Skeletal muscle cell (primary cell): ENCODE data around the gene CFAP53.
"Not testable (repeated sequence)": the region's sequence is repeated elsewhere in the genome, so short reads cannot be mapped to it uniquely, and the experiment has no call there.

Experiments
- DNase-seq: peaks from one replicate; pipeline ENCODE4 v3.0.0-alpha.2; 2010; ENCODE audit warnings: low read depth
- H3K4me3 ChIP-seq: 2 replicates; pipeline ENCODE4 v1.5.1; 2011; ENCODE audit warnings: low read depth, mild to moderate bottlenecking, control low read depth, low read length, moderate library complexity

CFAP53 gene

DNA sequence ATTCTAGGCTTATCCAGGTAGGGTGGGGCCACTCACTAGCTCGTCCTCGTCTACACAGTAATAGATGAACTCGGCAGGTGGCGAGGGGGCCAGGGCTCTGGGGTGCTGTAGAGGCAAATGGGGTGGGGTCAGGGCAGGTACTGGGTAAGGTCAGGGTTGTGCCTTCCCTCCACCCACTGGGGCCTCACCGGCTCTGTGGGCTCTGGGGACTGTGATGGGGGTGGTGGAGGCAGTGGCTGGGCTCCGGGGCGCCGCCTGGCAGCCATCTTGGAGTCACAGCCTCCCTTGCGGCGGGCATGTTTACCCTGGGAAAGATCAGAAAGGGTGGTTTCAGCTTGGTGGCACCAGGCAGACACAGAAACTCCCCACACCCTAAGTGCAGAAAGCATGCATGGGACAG is 8.6 kb upstream of the CFAP53 start:
- no peak for DNase-seq
- H3K4me3 ChIP-seq: no peak overlapping the region

DNA sequence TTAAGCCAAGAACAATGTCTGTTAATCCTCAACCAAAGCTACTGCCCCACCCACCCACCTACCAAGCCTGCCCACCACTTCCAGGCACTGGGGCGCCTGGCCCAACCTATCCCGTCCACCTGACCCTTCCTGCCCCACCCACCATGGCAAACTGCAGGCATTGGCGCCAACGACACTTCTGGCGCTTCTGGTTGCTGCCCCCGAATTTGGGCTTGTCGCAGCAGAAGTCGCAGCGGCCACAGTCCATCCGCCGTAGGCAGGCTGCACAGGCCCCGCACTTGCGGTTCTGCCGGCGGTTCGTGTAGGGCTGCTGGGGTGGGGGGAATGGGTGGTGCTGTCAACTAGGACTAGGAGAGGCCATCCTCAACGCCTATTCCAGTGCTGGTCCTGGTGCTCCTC is 7.7 kb upstream of the CFAP53 start:
- DNase-seq: no peak
- H3K4me3 ChIP-seq: no peak overlapping the region

DNA sequence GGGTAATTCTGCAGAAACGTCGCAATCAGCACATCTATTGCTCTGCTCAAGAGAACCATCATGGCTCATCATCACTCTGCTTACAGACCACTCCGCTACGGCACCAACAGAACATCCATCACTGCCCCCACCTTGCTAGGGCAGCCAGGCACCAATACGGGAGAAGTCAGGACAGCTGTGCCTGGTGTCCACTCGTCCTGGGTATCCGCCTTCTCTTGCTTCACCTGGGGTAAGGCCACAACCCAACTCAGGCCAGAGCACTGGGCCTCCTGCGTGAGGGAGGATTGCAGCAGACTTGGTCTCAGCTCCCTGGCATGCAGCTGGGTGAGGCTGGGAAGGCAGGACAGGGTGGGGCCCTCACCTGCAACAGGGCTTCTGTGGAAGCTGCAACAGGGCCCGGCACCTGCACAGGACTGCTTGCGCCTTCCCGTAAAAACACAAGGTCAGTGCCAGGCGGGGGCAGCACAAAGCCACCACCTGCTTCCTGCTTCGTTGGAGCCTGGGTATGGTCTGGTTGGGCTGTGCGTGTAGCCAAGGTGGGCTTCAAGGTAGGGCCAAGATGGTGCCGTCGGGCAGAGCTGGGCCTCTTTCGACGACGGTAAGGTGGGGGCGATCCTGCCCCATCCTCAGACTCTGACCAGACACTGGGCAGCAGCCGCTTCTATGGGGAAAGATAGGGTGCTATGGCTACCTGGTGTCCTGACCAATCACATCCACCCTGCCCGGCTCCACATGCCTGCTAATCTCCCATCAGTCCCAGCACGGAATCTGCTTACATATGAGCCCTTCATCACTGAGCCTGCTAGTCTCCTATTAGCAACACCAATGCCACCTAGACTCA is 7.1 kb upstream of the CFAP53 start:
- no peak for DNase-seq
- H3K4me3 ChIP-seq: no peak overlapping the region

DNA sequence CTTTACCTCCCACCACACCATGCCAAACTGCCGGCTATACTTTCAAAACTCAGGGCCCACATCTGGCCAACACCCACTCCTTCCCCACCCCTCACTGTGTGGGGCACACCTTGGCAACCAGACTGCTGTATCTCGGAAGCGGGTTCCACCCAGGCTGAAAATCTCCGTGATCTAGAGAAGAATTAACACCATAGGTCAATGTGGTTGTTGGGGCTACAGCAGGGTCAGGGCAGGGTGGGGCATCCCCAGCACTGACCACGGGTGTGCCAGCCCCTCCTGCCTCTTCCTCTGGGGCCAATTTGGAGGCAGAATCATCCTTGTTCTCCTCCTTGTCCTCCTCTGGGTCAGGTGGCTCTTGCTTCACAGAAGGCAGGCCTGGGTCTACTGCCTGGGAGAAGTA is 6.3 kb upstream of the CFAP53 start:
- no peak for DNase-seq
- H3K4me3 ChIP-seq: no peak overlapping the region

DNA sequence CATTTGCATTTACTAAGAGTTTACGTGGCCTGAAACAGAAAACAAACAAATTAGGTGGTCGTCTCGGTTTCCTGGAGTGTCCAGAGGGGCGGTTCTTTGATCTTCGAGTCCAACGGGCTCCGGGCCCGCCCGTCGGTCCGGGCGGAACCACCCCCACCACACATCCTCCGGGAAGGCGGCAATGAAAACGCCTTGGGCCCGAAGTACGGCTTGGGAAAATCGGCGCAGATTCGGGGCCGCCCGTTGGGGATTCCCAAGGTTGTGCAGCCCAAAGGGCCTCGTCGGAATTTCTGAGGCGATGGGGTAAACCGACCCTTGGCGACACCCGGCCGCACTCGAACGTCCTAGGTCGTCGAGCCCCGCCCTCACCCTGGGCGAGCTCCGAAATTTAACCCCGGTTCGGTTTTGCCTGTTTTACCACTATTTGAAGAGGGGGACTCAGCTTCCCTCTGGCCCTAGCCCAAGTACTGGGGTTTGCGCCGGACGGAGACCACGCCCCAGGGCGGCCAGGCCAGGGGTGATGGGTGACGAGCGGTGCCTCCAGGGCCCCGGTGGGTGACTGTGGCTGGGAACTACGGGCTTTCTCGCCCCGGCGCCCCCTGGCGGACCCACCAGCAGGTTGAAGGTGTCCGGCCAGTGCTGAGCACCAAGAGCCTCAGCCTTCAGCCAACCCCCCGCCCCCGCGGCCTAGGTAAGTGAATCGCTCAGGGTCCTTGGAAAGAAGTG is 1.9 kb upstream of the CFAP53 start:
- peak overlapping the region; percentile 52 for H3K4me3 ChIP-seq
- no peak for DNase-seq

DNA sequence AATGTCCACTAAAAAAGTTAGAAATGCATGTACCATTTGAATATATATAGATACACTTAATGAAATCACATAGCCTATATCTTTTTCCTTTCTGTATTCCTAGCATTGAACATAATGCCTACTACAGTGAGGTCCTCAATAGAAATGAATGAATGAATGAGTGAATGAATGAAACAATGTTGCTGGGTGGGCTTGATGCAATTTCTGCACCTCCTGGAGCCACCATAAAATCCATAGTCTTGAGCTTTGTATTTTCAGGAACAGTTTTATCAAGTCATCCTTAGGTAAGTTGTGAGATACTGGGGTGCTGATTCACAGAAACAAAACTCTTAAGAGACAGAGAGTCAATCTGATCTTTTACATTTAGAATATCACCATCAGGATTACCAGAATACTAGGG is 3.3 kb downstream of the CFAP53 start:
- no peak overlapping the region for H3K4me3 ChIP-seq
- DNase-seq: no peak

DNA sequence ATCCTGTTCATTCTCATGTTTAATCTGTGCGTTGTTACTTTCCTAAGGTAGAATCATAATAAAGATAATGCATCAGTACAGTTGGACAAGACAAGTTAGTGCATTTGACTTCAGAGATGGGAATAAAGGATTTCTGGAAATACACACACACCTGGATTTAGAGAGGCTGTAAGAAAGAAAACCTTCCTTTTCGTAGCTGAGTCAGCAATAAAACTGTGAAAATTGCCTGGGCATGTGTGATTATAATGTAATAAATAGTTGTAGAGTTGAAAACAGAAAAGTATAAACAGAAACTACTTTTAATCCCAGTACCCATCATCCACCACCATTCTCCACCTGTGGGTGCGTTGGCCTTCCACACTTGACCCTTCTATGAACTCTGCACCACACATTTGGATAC is 15.4 kb downstream of the CFAP53 start:
- H3K4me3 ChIP-seq: no peak overlapping the region
- no peak for DNase-seq

DNA sequence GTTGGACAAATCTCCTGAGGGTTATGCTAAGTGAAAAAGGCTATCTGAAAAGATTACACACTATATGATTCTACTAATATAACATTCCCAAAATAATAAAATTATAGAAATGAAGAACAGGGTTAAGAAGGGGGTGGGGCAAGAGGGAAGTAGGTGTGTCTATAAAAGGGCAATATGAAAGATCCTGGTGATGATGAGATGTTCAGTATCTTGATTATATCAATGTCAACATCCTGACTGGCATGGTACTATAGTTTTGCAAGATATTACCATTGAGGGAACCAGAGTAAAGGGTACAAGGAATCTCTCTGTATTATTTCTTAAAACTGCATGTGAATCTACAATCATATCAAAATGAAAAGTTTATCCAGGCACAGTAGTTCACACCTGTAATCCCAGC is 16.7 kb downstream of the CFAP53 start:
- no peak for DNase-seq
- no peak overlapping the region for H3K4me3 ChIP-seq

DNA sequence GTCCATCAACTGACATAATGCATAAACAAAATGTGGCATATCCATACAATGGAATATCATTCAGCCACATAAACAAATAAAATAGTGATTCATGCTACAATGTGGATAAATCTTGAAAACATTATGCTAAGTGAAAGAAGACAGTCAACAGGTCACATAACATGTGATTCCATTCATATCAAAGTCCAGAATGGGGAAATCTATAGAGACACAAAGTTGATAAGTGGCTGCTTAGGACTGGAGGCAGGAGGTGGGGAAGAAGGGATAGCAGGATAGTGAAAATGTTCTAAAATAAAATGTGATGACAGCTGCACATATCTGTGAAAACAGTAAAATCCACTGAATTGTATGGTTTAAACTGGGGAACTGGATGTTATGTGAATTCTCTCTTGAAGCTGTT is 18.7 kb downstream of the CFAP53 start:
- DNase-seq: no peak

DNA sequence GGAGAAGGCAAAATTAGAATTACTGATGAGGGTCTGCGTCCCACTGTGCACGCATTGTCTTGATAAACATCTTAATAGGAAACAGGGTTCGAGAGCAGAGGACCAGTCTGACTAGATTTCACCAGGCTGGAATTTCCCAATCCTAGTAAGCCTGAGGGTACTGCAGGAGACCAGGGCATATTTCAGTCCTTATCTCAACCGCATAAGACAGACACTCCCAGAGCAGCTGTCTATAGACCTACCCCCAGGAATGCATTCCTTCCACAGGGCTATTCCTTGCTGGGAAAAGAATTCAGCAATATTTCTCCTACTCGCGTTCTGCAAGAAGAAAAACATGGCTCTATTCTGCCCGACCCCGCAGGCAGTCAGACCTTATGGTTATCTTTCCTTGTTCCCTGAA is 24.5 kb downstream of the CFAP53 start:
- DNase-seq, H3K4me3 ChIP-seq: not testable (repeated sequence)

More for the DNA sequence above, 18.7 kb downstream of the CFAP53 start:
- H3K4me3 ChIP-seq: no peak overlapping the region

DNA sequence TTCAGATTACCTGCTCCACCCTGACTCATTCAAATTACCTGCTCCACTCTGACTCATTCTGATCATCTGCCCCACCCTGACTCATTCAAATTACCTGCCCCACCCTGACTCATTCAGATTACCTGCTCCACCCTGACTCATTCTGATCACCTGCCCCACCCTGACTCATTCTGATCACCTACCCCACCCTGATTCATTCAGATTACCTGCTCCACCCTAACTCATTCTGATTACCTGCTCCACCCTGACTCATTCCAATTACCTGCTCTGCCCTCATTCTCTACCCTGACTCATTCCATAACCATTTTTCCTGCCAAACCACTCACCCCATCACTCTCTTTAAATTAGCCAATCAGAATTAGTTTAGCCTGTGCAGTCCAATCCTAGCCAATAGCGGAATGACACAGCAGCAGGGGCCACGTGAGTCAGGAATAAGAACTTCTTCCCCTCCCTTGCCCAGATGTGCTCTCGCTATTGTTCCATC is 26.2 kb downstream of the CFAP53 start:
- DNase-seq: no peak
- no peak overlapping the region for H3K4me3 ChIP-seq

DNA sequence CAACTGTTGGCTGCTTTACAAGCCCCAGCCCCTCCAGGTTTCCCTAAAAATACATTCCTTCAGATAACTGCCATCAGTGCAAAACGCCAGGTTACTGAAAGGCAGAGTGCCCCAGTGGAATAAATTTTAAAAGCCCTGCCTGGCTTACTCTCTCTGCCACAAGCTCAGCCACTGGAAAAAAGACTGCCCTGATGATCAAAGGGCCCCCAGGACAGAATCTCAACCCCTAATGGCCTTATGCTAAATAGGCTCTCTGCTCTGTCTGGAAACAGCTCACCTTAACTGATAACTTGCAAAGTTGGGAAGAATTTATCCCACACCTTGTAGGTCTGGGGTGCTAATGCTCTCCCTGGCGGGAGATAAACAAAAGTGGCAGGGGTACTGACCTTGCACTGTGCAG is 33.9 kb downstream of the CFAP53 start:
- DNase-seq: no peak
- H3K4me3 ChIP-seq: no peak overlapping the region

DNA sequence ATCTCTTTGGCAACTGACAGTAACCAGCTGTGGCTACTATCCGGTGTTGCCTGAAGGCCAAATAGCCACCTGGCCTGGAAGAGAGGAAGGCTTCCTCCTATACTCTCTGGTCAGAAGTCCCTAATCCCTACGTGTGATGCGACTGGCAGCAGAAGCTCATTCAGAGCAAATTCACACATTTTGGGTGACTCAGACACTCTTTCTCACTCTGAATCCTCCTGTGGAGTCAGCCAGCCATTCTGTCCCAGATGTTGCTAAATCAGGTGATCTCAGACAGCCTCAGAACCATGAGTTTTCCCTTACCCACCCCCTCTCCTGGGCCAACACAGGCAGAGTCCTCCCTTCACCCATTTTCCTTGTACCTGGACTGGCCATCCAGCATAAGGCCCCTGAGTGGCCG is 34.7 kb downstream of the CFAP53 start:
- DNase-seq: no peak
- no peak overlapping the region for H3K4me3 ChIP-seq

DNA sequence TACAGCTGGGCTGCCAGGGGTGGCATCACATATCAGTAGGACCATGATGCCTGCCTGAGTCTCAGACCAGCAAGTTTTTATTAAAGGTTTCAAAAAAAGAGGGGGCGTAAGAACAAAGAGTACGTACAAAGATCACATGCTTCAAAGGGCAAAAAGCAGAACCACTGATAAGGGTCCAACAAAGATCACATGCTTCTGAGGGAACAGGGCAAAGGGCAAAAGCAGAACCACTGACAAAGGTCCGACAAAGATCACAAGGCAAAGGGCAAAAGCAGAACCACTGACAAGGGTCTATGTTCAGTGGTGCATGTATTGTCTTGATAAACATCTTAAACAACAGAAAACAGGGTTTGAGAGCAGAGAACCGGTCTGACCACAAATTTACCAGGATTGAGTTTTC is 46.0 kb downstream of the CFAP53 start:
- H3K4me3 ChIP-seq, DNase-seq: not testable (repeated sequence)

DNA sequence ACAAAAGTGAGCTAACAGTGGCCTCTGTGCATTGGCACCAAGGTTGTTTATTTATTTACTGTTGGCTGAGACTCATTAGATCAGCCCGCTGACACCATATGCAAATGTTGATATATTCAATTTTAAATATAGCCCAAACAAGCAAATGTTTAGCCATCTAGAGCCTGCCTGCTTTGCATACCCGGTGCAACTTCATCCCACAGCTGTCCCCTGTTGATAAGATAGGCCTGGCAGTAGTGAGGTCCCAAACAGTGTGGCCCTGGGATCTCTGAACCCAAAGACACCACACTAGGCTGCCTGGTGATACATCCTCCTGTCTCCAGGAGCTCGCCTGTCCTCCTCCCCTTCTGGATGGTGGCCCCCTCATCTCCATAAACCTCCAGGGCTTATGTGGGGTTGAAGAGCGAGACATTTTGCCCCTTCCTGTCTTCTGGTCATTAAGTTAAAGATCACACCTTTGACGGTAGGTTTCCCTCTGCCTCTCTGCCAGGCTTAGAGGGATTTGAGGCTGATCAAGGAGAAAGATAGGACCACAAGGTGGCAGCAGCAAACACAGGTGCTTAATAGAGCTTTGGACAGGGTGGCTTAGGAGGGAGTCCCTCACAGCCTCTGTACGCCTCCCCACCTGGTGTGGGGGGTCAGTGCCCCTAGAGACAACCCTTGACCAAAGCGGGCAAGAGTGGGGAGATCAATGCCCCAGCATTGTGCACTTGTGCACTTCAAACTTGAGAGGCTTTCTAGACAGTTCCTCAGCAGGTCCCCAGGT is 47.7 kb downstream of the CFAP53 start:
- DNase-seq: no peak
- H3K4me3 ChIP-seq: no peak overlapping the region

DNA sequence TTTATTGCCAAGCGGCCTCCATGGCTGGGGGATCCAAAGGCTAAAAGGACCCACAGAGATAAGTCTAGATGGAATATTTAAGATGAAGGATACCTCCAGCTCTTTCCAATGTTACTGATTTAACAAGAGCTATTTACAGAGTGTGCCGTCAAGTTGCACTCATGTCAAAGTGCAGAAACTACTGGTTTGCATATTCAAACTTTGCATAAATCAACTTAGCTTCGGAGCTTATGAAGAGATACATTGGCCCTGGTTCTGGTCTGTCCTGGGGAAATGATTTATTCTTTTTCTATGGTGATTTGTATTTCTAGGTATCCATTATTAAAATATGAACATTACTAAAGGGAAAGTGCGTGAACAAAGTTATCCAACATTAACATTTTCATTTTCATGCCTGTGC is 57.0 kb downstream of the CFAP53 start:
- H3K4me3 ChIP-seq: no peak overlapping the region
- no peak for DNase-seq

DNA sequence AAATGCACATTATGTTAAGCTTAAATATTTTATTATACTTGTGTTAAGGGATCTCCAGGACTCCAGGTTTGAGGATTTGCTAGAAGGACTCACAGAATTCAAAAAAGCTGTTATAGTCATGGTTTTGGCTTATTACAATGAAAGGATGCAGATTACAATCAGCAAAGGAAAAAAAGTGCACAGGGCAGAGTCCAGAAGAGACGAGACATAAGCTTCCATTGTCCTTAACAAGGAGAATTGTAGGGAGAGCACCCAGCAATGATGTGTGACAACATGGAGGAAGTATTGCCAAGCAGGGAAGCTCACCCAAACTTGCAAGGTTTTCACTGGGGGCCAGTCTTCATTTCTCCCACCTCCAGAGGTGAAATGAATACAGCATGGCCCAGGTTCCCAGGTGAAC is 58.6 kb downstream of the CFAP53 start:
- H3K4me3 ChIP-seq: no peak overlapping the region
- no peak for DNase-seq

DNA sequence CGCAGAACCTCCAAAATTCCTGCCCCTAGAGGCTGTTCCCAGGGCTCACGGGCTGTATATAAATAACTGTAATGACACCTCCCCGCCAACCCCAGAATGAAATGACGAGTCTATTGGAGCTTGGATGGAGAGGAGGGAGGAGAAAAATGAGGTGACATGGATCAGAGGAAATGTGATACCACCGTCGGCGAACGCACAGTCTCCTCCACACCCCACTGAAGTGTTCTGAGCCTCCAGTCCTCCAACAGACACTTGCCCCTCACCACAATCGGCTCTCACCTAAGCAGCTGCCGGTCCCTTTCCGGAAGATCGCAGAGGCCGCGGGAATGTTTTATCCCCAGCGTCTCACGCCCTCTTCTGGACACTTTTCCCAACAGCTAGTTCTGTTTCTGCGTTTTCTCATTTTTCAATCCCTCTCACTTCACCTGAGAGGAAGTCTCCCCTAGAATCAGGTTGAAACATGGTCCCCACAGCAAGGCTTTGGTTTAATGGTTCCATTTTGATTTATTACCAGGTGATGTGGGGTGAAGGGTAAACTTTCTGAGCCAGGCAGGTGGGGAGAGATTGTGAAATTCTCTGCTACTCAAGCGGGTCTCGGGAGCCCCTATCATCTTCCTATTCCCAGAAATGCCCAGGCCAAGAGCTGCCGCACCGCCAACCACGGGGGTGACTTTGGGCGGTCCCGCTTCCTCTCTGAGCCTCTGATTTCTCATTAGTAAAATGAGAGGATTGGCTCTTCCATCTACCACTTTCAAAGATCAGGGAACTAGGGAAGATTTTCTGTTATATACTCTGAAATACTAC is 62.3 kb downstream of the CFAP53 start:
- no peak for DNase-seq
- no peak overlapping the region for H3K4me3 ChIP-seq

DNA sequence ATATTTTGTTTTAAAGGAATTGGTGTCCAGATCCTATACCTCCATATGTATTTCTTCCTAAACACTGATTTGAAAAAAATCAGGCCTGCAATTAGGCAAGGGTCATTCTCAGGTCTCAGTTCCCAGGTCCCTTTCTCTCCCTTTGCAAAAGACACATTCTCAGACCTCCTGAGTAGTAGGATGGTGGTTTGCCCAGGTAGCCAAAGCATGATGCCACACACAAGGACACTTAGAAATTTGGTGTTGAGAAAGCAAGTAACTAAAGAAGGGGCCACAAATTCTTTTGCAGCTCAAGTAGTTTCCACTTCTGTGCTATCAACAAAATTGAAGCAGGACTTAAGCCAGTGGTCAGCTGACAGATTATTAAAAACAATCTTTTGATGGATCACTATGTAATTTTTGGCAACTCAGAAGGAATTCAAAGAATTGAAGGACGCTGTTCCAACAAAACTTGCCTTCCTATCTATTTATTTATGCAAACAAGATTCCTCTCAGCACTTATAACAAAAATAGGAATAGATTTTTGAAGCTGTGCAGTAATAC is 64.7 kb downstream of the CFAP53 start:
- no peak for DNase-seq
- no peak overlapping the region for H3K4me3 ChIP-seq
